ENCODE measurements around the gene ADGRV1.

DNA sequence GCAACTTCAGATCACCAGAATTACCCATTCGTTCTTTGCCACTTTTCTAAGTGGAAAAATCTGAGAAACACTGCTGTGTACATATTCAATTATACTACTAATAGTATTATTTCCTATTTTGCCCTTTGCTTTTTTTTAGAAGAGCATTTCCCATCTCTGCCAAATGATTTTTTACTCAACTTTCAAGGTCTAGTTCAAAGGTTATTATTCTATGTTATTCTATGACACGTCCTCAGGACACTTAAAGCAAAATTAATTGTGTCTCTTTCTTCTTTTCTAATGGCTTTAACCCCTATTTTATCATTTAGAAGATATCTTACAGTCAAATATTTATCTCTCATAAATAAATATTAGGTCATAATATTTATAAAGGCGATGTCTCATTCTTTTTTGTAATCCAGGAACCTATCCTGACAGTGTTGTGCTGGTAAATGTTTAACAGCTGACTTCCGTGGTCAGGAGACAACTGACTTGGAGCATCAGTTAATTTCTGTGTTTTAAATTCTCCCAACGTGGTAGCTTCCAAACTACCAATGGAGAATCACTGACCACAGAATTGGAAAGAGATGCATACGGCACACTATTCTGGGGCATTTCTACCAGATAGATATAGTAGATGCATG is 449.3 kb downstream of the ADGRV1 start:
- TF ChIP-seq CTCF (IDR thresholded peaks at IDR 0.05; ENCODE audit: borderline replicate concordance, extremely low read depth, low read length, poor library complexity, severe bottlenecking) (no peak), EZH2 (IDR thresholded peaks at IDR 0.05; ENCODE audit: borderline replicate concordance, low read depth, low read length, severe bottlenecking) (no peak)

Measured in DND-41 (cell line).